Heart left ventricle (tissue), 16 donors: ENCODE measurements around the gene SZRD1. TPM values are rescaled to one million over a fixed set of nuclear protein-coding genes. Genes with fewer than 3 reads are reported as not detected.
A peak's percentile ranks its signal among the peaks of the same experiment; 100 is the strongest.
"Not testable (repeated sequence)": the region's sequence is repeated elsewhere in the genome, so short reads cannot be mapped to it uniquely, and the experiment has no call there.

Experiments
- ATAC-seq, 4 donors: fragments of 200-7000 bp; cut with Tn5 transposase; one replicate each; pipeline ENCODE4 v1.9.1; 2020 to 2022; ENCODE audit warnings: moderate library complexity in 4 of 4, mild to moderate bottlenecking in 3 of 4, moderate number of reproducible peaks in 1 of 4
- DNase-seq, 5 donors: peaks; one replicate each; pipeline ENCODE4 v3.0.0-alpha.2; 2020
- H3K27ac ChIP-seq, 12 donors: fragments of 200-600 bp; sonication (generic) in 4 of 12; one replicate each; pipeline versions ENCODE4 v1.5.0 to v1.8.0; 2016 to 2022; ENCODE audit warnings: mild to moderate bottlenecking in 2 of 12
- H3K27me3 ChIP-seq, 9 donors: fragments of 200-600 bp; sonication (generic) in 2 of 9; one replicate each; pipeline versions ENCODE4 v1.5.1 to v1.8.0; 2016 to 2022; ENCODE audit warnings: mild to moderate bottlenecking in 3 of 9
- H3K36me3 ChIP-seq, 9 donors: fragments of 200-600 bp; sonication (generic) in 2 of 9; one replicate each; pipeline versions ENCODE4 v1.5.0 to v1.8.0; 2018 to 2022; ENCODE audit warnings: mild to moderate bottlenecking in 2 of 9
- H3K4me1 ChIP-seq, 12 donors: fragments of 200-600 bp; sonication (generic) in 4 of 12; one replicate each; pipeline versions ENCODE4 v1.5.0 to v1.8.0; 2016 to 2022; ENCODE audit warnings: mild to moderate bottlenecking in 3 of 12
- H3K4me3 ChIP-seq, 12 donors: fragments of 200-600 bp; sonication (generic) in 4 of 12; one replicate each; pipeline versions ENCODE4 v1.5.0 to v1.8.0; 2017 to 2022; ENCODE audit warnings: mild to moderate bottlenecking in 9 of 12, moderate library complexity in 4 of 12
- H3K9me3 ChIP-seq, 12 donors: fragments of 200-600 bp; sonication (generic) in 4 of 12; one replicate each; pipeline versions ENCODE4 v1.5.0 to v1.8.0; 2016 to 2022; ENCODE audit warnings: mild to moderate bottlenecking in 1 of 12
- POLR2A ChIP-seq, 2 donors: fragments of 450-650 bp; IDR thresholded peaks; one replicate each; pipeline ENCODE4 v1.6.1; 2017; ENCODE audit warnings: antibody characterized with exemption in 2 of 2, mild to moderate bottlenecking in 2 of 2, moderate library complexity in 2 of 2
- WGBS, 4 donors: extraction: QIAGEN DNeasy Blood & Tissue Kit in 2 of 4; methylation state at CpG; one replicate each; pipeline versions ENCODE4 v1.1.5 to v1.1.7; 2013 to 2018; 5-methylcytosine and 5-hydroxymethylcytosine counted together
- intact Hi-C, 10 donors: fragments of 100-400 bp; cut with DNase I; formaldehyde crosslinking; loops; one replicate each; pipeline versions ENCODE4 v1.11.1 to v1.14.2; 2022
- polyA plus RNA-seq, 2 donors: library from polyadenylated mRNA; stranded (reverse); fragments of 200-250 nt; gene quantifications; one replicate each; pipeline ENCODE4 v1.2.3, GENCODE V29; 2013
- total RNA-seq, 9 donors: library from RNA; depleted of rRNA in 2 of 9; stranded (reverse); fragments of >200 nt in 2 of 9; fragmentation: NEBNext Ultra II Directional in 3 of 9; extraction: Animal tissue kit (Norgen Biotek cat#: 25700) in 3 of 9; gene quantifications; one replicate each; pipeline versions ENCODE4 v1.1.0 to v1.2.4, GENCODE V29; 2016 to 2023
- TF ChIP-seq, protein P1 (sequence below), 12 donors: fragments of 200-600 bp; sonication (generic) in 4 of 12; IDR thresholded peaks; one replicate each; pipeline versions ENCODE4 v1.5.0 to v1.8.0; 2018 to 2022; ENCODE audit warnings: antibody characterized with exemption in 12 of 12, mild to moderate bottlenecking in 5 of 12
- donor health status: ischemic (EF 13 %, LVEDD 7.1; RV severe dilation, severe dysfunction).
- donor health status: healthy with polysubstance abuse.
- donor health status: DM: no; HTN: yes; CAD: no.
- donor health status: DM: no; HTN: no; CAD: no.
- donor health status: ischemic (EF 25% LVEDD 6.9; RV normal size, moderate dysfunction).
- donor health status: ischemic (EF 25% LVEDD 5.7; RV mildly dilated, moderate dysfunction).
- donor health status: healthy.
- donor health status: DM: yes; HTN: yes; CAD: no.
- donor health status: ischemic (EF 35%, LVEDD 5.7; RV mildly dilated, moderate dysfunction).
- donor health status: nonischemic (EF 11% LVEDD 7.7; RV severe dilation, severe dysfunction).
- donor health status: DM: yes; HTN: yes; CAD: no.
- donor health status: PGD.
- donor health status: ischemic (EF 29% LVEDD 5.4; RV normal size, mild dysfunction).
- donor health status: nonischemic (EF 23%, LVEDD 6.1; RV moderate dilation, normal function).

SZRD1 gene
- total and polyA plus RNA-seq, 11 donors, result 54.4 to 140 (median 94.4) TPM

DNA sequence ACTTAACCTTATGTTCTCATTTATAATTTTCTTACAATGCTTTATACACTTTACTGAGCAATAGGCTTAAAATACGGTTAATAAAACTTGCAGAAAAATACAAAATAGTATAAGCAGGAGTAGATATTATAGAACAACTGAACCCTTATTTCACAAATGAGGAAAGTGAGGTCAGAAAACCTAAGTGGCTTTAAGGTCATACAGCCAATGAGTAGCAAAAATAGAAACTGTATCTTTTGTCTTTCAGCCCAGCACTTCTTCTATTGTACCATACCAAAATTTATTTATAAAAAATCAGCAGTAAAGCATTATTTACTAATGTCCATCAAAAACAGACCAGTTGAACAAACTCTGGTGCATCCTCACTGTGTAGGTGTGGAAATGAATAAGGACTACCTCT lies 26.4 kb upstream of the SZRD1 start:
- Histone ChIP-seq H3K27ac (peak overlapping the region in 11 of 12 donors; percentile 4 to 77 (median 61)), H3K4me1 (peaks cover 0 to 38% (median 11%) of the 10 kb centered on the region in 12 donors), H3K36me3 (peaks cover 0 to 3% (median 0%) of the 10 kb centered on the region in 9 donors), H3K4me3 (no peak overlapping the region), H3K27me3 (no peaks in the 10 kb centered on the region), H3K9me3 (no peaks in the 10 kb centered on the region)
- intact Hi-C loops, result loop anchor here in 1 of 10 donors (5.0 kb wide), 1 partner anchor 38 kb away; no protein-coding TSS in a partner anchor
- no peak for TF ChIP-seq POLR2A (IDR thresholded peaks at IDR 0.05)
- TF ChIP-seq, protein P1, sequence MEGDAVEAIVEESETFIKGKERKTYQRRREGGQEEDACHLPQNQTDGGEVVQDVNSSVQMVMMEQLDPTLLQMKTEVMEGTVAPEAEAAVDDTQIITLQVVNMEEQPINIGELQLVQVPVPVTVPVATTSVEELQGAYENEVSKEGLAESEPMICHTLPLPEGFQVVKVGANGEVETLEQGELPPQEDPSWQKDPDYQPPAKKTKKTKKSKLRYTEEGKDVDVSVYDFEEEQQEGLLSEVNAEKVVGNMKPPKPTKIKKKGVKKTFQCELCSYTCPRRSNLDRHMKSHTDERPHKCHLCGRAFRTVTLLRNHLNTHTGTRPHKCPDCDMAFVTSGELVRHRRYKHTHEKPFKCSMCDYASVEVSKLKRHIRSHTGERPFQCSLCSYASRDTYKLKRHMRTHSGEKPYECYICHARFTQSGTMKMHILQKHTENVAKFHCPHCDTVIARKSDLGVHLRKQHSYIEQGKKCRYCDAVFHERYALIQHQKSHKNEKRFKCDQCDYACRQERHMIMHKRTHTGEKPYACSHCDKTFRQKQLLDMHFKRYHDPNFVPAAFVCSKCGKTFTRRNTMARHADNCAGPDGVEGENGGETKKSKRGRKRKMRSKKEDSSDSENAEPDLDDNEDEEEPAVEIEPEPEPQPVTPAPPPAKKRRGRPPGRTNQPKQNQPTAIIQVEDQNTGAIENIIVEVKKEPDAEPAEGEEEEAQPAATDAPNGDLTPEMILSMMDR (IDR thresholded peaks at IDR 0.05), result no peak
- ATAC-seq (peak in 2 of 4 donors; percentile 57 to 73), DNase-seq (no peak)
- WGBS, 4 donors, result 58 to 76% (median 74%) methylated on average over 1 of the region's 1 CpG

DNA sequence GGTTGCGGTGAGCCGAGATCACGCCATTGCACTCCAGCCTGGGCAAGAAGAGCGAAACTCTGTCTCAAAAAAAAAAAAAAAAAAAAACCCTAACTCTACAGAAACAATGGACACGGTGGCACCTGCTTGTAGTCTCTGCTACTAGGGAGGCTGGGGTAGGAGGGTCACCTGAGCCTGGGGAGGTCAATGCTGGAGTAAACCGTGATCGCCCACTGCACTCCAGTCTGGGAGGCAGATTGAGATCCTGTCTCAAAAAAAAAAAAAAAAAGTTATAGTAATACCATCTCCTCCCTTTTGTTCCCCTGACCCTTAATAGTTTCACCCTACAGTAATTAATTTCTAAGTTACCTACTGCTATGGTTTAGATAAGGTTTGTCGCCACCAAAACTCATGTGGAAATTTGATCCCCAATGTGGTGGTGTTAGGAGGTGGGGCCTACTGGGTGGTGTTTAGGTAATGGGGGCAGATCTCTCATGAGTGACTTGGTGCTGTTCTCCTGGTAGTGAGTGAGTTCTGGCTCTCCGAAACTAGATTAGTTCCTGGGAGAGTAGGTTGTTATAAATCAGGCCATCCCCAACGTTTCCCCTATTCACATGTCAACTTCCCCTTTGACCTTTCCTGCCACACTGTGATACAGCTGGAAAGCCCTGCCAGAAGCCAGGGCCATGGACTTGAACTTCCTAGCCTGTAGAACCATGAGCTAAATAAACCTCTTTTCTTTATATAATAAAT lies 24.5 kb upstream of the SZRD1 start:
- no peak overlapping the region for H3K27ac ChIP-seq
- WGBS, 4 donors, result 81 to 86% (median 84%) methylated on average over 9 to 10 of the region's 10 CpGs
- TF ChIP-seq, protein P1 (IDR thresholded peaks at IDR 0.05), result no peak
- TF ChIP-seq POLR2A (IDR thresholded peaks at IDR 0.05), result no peak

DNA sequence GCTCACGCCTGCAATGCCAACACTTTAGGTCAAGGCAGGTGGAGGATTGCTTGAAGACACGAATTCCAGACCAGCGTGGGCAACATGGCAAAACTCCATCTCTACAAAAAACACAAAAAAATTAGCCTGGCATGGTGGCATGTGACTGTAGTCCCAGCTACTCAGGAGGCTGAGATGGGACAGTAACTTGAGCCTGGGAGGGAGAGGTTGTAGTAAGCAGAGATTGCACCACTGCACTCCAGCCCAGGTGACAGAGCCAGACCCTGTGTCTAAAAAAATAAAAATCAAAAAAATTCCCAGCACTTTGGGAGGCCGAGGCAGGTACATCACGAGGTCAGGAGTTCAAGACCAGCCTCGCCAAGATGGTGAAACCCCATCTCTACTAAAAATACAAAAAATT lies 23.8 kb upstream of the SZRD1 start:
- not testable (repeated sequence) for H3K36me3 ChIP-seq, ATAC-seq, H3K27me3 ChIP-seq, H3K27ac ChIP-seq, H3K4me3 ChIP-seq, DNase-seq, H3K9me3 ChIP-seq
- peaks cover 0 to 34% (median 11%) of the 10 kb centered on the region in 12 donors for H3K4me1 ChIP-seq
- intact Hi-C loops, result loop anchor here in 1 of 10 donors (5.0 kb wide), 1 partner anchor 41 kb away; no protein-coding TSS in a partner anchor
- 95 to 98% (median 97%) methylated on average over 6 of the region's 6 CpGs for WGBS, 4 donors

More for the DNA sequence above, 24.5 kb upstream of the SZRD1 start:
- Histone ChIP-seq H3K36me3 (peaks cover 0 to 3% (median 0%) of the 10 kb centered on the region in 9 donors), H3K4me1 (peaks cover 0 to 36% (median 11%) of the 10 kb centered on the region in 12 donors), H3K27me3 (no peaks in the 10 kb centered on the region), H3K4me3 (no peak overlapping the region), H3K9me3 (no peaks in the 10 kb centered on the region)
- ATAC-seq, result peak in 1 of 4 donors; percentile 19
- intact Hi-C loops, result loop anchor here in 1 of 10 donors (5.0 kb wide), 1 partner anchor 40 kb away; no protein-coding TSS in a partner anchor
- no peak for DNase-seq

DNA sequence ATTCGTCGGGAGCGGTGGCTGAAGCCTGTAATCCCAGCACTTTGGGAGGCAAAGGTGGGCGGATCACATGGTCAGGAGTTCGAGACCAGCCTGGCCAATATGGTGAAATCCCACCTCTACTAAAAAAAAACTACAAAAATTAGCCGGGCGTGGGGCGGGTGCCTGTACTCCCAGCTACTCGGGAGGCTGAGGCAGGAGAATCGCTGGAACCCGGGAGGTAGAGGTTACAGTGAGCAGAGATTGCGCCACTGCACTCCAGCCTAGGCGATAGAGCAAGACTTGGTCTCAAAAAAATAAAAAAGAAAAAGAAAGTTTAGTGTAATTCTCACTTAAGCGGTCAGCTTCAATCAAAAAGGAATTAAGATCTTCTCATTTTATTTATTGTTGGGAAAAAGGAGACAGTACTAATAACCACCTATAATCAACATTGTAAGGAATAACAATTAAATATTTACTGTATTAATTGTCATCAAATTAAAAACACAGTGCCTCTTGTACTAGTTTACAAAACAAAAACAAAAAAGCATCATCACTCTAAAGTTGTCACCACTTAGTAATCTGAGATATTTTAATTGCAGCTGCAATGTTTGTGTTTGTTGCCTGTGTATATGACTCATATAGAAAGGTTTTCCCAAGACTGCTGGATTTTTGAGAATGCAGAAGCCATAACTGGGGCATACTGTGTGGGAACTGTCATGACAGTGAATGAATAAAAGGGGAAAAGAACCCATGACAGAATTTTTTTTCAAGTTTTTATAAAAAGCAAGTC lies 18.4 kb upstream of the SZRD1 start:
- Histone ChIP-seq H3K4me3 (no peak overlapping the region), H3K9me3 (no peaks in the 10 kb centered on the region), H3K4me1 (peaks cover 5 to 44% (median 26%) of the 10 kb centered on the region in 12 donors), H3K27ac (peak overlapping the region in 1 of 12 donors; percentile 3), H3K27me3 (no peaks in the 10 kb centered on the region), H3K36me3 (peaks cover 0 to 8% (median 0%) of the 10 kb centered on the region in 9 donors)
- WGBS, 4 donors, result 91 to 95% (median 92%) methylated on average over 14 of the region's 14 CpGs
- no peak for ATAC-seq
- no peak for DNase-seq
- TF ChIP-seq POLR2A (IDR thresholded peaks at IDR 0.05), result no peak
- TF ChIP-seq, protein P1 (IDR thresholded peaks at IDR 0.05), result no peak
- intact Hi-C loops, result no loop called here
